Gastrocnemius medialis (tissue), 4 donors: ENCODE results near the gene PARS2.

ENCODE experiments used
- POLR2A ChIP-seq, 2 donors: fragments of 450-650 bp; IDR thresholded peaks; one replicate each; pipeline ENCODE4 v1.6.1; 2017; ENCODE audit warnings: antibody characterized with exemption in 2 of 2, mild to moderate bottlenecking in 2 of 2, moderate library complexity in 2 of 2
- TF ChIP-seq, protein P1 (sequence below), 5 experiments: fragments of 450-650 bp in 3 of 5; fragments of 200-600 bp in 2 of 5; sonication (generic) in 2 of 5; IDR thresholded peaks in 4 of 5; conservative IDR thresholded peaks in 1 of 5; 1 replicate in 4 of 5; 2 replicates in 1 of 5; pipeline ENCODE4 v1.5.1; 2016 to 2019; ENCODE audit warnings: antibody characterized with exemption in 5 of 5, mild to moderate bottlenecking in 3 of 5, moderate library complexity in 3 of 5

DNA sequence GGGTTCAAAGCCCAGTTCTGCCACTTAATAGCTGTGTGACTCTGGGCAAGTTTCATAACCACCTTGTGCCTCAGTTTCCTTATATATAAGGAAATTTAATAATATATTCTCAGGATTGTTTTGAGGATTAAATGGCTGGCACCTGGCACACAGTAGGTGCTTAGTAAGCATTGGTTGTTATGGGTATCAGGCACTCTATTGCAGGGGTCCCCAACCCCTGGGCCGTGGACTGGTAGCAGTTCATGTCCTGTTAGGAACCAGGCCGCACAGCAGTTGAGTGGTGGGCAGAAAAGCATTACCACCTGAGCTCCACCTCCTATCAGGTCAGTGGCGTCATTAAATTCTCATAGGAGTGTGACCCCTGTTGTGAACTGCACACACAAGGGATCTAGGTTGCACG is 18.5 kb downstream of the PARS2 start:
- TF ChIP-seq, protein P1, sequence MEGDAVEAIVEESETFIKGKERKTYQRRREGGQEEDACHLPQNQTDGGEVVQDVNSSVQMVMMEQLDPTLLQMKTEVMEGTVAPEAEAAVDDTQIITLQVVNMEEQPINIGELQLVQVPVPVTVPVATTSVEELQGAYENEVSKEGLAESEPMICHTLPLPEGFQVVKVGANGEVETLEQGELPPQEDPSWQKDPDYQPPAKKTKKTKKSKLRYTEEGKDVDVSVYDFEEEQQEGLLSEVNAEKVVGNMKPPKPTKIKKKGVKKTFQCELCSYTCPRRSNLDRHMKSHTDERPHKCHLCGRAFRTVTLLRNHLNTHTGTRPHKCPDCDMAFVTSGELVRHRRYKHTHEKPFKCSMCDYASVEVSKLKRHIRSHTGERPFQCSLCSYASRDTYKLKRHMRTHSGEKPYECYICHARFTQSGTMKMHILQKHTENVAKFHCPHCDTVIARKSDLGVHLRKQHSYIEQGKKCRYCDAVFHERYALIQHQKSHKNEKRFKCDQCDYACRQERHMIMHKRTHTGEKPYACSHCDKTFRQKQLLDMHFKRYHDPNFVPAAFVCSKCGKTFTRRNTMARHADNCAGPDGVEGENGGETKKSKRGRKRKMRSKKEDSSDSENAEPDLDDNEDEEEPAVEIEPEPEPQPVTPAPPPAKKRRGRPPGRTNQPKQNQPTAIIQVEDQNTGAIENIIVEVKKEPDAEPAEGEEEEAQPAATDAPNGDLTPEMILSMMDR (IDR thresholded peaks at IDR 0.05 in 4 of 5, conservative IDR thresholded peaks at IDR 0.05 in 1 of 5): no peak
- no peak for TF ChIP-seq POLR2A (IDR thresholded peaks at IDR 0.05)
